Caki2 (cell line): Measurements from ENCODE around the gene SLX4IP. TPM values are rescaled to one million over a fixed set of nuclear protein-coding genes. Genes with fewer than 3 reads are reported as not detected.
A peak's percentile ranks its signal among the peaks of the same experiment; 100 is the strongest.

Experiments
- DNase-seq: peaks from one replicate; pipeline ENCODE4 v3.0.0-alpha.2; 2015; ENCODE audit warnings: low read depth
- in situ Hi-C: cut with HindIII; loops from 2 replicates; pipeline ENCODE4 v1.10.0; 2016; ENCODE audit warnings: low sequenced_read_pairs, low pct_unique_long_range_greater_than_20kb, mixed read lengths
- total RNA-seq: library from RNA; depleted of rRNA; stranded (reverse); fragments of >200 nt; shearing (Covaris generic); gene quantifications from 2 replicates; pipeline ENCODE4 v1.2.3, GENCODE V29; 2014; ENCODE audit warnings: low replicate concordance

The SLX4IP gene
- total RNA-seq, 1 experiment from 2014 or later, result 2.3 TPM

- DNase-seq, result peak; percentile 37
- in situ Hi-C loops, result no loop called here
Measured at GRCh38 chr20:10524643-10525042, 89.5 kb downstream of the SLX4IP start.

DNA sequence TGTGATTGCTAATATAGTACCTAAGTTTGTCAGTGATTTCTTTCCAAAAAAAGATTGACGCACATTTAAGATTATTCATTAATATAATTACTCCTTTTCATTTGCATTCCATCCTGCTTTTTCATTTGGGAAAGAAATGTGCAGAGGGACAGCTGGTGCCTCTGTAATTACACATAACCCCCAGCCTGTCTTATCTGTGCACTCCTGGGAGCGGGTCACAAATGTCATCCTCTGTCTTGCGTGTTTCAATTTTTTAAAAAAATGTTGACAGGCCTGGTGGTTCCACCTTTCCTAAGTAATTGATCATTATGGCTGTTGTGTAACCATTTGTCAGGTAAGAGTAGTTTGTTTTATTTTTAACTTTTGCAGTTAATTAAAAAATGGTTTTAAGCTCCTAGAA, 92.7 kb downstream of the SLX4IP start:
- no peak for DNase-seq
- in situ Hi-C loops, result no loop called here

DNA sequence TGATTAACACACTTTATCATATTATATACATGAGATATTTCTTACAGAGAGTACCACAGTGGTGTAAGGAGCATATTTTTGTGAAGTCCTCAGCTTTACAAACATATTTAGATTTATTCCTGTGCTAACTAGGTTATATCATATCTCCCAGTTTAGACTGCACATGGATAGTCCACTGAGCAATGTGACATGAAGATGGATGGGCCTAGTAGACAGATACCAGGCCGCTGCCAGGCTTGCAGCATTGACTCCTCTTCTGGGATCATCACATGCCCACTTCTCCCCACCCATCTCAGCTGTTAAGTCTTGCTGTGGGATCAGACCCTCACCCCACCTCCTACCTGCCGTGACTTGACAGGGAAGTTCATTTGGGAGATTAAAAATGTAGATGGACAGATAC, 95.8 kb downstream of the SLX4IP start:
- no peak for DNase-seq
- in situ Hi-C loops, result no loop called here

DNA sequence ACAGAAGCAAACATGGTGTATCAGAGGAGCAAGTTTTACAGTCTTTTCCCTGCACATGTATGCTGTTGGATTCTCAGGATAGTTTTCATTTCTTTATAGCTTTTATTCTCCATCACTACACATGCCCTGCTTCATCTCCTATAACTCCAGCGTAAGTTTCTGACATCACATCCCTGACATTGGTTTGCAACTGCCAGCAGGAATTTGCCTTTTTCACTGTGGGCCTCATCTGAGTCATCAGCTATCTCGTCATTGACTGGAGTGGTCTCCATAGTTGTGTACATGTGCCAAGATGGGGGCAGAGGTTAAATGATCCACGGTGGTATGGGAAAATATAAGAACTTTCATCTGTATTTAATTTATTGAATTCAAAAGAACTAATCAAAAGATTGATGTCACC, 96.7 kb downstream of the SLX4IP start:
- in situ Hi-C loops, result no loop called here
- DNase-seq, result no peak

- DNase-seq, result no peak
- in situ Hi-C loops, result no loop called here
Measured at GRCh38 chr20:10532361-10532760, 97.3 kb downstream of the SLX4IP start.

GRCh38 chr20:10536531-10536930, 101.4 kb downstream of the SLX4IP start:
- DNase-seq, result peak; percentile 37
- in situ Hi-C loops, result no loop called here

- DNase-seq, result no peak
- in situ Hi-C loops, result no loop called here
Measured at GRCh38 chr20:10537850-10538480, 102.9 kb downstream of the SLX4IP start.

DNA sequence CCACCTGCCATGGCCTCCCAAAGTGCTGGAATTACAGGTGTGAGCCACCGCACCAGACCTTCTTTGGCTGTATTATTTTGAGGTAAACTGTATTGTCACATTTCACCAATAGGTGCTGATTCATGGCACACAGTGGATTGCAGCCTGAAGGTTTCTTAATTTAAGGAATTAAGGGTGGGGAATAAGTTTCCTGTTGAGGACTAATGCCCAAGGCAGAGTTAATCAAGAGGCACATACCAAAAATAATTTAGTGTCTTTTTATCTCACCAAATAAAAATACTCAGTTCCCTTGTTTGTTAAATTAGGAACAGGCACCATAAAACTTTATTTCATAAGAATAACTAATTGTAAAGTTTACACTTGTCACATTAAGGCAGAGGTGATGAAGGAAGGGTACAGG, 103.7 kb downstream of the SLX4IP start:
- in situ Hi-C loops, result no loop called here
- DNase-seq, result no peak

DNA sequence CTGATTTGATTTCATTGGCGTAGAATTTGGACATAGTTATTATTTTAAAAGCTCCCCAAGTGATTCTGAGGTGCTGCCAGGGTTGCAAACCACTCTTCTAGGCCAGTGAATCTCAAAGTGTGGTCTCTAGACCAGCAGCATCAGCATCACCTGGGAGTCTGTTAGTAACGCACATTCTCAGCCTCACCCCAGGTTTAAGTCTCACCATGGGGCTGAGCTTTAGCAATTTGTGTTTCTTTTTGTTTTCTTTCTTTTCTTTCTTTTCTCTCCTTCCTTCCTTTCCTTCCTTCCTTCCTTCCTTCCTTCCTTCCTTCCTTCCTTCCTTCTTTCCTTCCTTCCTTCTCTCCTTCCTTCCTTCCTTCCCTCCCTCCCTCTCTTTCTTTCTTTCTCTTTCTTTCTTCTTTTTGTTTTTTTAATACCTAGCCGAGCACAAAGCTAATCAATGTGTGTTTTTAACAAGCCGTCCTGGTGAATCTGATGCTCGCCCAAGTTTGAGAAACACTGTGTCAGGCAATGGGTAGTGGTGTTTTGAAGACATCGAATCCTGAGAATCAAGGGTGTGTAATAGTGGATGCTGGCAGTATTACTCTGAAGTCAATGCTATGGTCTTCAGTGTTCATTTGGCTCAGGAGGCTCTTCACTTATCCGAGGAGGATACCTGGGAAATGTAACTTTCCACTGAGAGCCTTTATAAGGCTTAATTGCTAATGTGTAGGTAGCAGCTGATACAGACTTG, 104.9 kb downstream of the SLX4IP start:
- no peak for DNase-seq
- in situ Hi-C loops, result no loop called here

DNA sequence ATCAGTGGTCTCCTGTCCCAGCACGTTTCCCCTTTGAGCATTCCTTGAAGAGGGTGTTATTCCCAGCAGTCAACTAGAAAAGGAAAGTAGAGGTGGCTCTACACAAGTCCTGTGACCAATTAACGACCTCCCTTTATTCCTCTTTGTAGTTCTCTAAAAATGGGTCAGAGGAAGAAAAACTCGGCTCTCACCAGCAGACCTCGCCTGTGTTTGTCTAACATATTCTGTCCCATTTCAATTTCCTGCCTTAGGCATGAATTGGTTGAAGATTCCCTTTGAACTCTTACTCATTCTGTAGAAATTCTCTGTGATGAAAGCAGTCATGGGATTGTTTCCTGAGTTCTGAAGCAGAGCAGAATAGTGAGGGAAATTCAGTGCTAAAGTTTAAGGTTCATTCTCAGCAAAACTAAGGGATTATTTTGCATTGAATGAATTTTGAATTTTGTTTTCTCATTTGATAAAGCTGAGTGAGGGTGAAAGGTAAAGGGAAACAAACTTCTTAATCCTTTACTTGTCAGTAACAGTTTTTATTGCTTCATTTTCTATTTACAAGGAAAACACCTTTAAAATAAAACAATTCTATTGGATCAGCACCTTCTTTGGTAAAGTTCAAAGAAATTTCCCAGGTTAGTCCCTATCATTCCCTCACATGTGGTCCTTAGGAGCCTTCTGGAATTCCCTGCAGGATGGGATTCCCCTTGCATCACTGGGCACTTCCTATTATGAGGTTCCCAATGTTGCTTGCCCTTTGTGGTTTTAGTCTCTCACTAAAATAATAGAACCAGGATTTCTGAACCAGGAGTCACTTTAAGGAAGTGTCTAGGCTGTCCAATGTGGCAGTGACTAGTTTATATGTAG, 105.8 kb downstream of the SLX4IP start:
- DNase-seq, result peak; percentile 85
- in situ Hi-C loops, result no loop called here

GRCh38 chr20:10541668-10542411, 106.7 kb downstream of the SLX4IP start:
- in situ Hi-C loops, result no loop called here
- no peak for DNase-seq

- no peak for DNase-seq
- in situ Hi-C loops, result no loop called here
Measured at GRCh38 chr20:10542442-10542841, 107.3 kb downstream of the SLX4IP start.

DNA sequence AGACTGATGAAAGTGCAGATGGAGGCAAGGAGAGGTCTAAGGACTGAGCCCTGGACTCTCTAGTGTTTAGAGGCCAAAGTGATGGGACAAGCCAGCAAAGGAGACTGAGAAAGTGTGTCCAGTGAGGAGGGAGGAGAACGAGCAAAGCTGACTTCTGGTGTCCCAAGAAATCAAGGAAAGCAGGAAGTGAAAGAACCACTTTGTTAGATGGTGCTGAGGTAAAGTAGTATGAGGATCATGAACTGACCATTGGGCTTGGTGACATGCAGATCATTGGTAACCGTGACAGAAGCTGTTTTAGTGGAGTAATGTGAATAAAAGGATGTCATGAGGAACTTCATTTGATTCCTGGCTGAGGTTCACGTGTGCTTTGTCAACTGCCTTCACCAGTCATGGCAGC, 108.4 kb downstream of the SLX4IP start:
- no peak for DNase-seq
- in situ Hi-C loops, result no loop called here

DNA sequence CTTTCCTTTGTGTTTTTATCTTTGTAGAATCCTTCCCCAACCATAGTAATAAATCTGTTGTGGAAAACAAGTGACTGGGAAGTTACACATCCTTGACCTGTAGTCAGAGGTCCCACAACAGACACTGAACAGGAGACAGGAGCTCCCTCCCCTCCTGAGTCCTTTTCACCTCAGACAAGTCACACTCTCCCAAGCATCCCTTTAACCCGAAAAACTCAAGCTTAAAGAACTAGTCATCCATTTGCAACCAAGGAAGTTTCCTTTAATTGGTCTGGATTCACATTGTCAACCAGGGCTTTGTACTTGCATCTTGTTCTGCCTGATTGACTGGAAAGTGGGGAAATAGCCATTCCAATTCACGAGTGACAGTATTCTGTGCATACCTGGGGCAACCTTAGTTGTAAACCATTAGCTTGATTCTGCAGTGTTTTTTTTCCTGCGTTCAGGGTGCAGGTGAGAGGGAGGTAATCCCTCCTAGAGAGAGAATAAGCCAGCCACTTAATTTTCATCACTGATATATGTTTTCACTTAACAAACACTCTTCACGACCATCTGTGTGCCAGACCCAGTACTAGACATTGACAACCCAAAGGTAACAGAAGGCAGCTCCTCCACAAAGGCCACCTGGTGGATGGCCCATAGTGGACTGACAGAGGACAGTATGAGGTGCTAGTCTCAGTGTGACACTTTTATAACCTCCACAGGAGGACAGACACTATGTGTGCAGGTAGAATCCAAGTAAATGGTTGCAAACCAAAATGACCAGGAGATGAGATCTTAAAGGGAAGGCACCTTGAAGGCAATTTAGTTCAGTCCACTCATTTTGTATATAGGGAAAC, 112.4 kb downstream of the SLX4IP start:
- peak; percentile 46 for DNase-seq
- in situ Hi-C loops, result no loop called here

- no peak for DNase-seq
- in situ Hi-C loops, result no loop called here
Measured at GRCh38 chr20:10549511-10549910, 114.4 kb downstream of the SLX4IP start.

GRCh38 chr20:10550204-10551118, 115.4 kb downstream of the SLX4IP start:
- no peak for DNase-seq
- in situ Hi-C loops, result no loop called here
